Keratinocyte (primary cell): ENCODE measurements around the gene FAM193B. TPM values are rescaled to one million over a fixed set of nuclear protein-coding genes. Genes with fewer than 3 reads are reported as not detected.

Experiments
- DNase-seq: peaks from one replicate; pipeline ENCODE4 v3.0.0-alpha.2; 2011; ENCODE audit warnings: low read depth, missing footprints, low spot score
- FAIRE-seq: peaks from 2 replicates; lab custom pipeline; 2011; peaks lifted over from hg19 to GRCh38; lab: Jason Lieb, UNC
- H2AFZ ChIP-seq: 2 replicates; pipeline ENCODE4 v1.6.0; 2012; ENCODE audit warnings: low read length, control low read depth, inconsistent platforms; ENCODE audit not compliant: control insufficient read depth
- H3K27ac ChIP-seq: 2 replicates; pipeline ENCODE4 v1.5.1; 2011; ENCODE audit warnings: low read length; ENCODE audit not compliant: control insufficient read depth, insufficient read depth
- H3K27me3 ChIP-seq: 3 replicates; pipeline ENCODE4 v1.6.0; 2011; ENCODE audit warnings: low read length; ENCODE audit not compliant: control insufficient read depth, insufficient read depth; ENCODE audit errors: extremely low read depth
- H3K36me3 ChIP-seq, 2 experiments: 2 replicates in 1 of 2; 3 replicates in 1 of 2; pipeline ENCODE4 v1.5.1; 2011; ENCODE audit warnings: low read length in 2 of 2, mild to moderate bottlenecking in 1 of 2; ENCODE audit not compliant: control insufficient read depth in 2 of 2, insufficient read depth in 2 of 2; ENCODE audit errors: extremely low read depth in 1 of 2
- H3K4me1 ChIP-seq: 3 replicates; pipeline ENCODE4 v1.5.1; 2011; ENCODE audit warnings: low read length; ENCODE audit not compliant: control insufficient read depth, insufficient read depth; ENCODE audit errors: extremely low read depth
- H3K4me2 ChIP-seq: 3 replicates; pipeline ENCODE4 v1.6.0; 2011; ENCODE audit warnings: low read depth, low read length; ENCODE audit not compliant: control insufficient read depth, insufficient read depth; ENCODE audit errors: extremely low read depth
- H3K4me3 ChIP-seq, 3 experiments: fragments of 200-600 bp in 1 of 3; sonication (generic) in 1 of 3; 2 replicates in 2 of 3; 3 replicates in 1 of 3; pipeline ENCODE4 v1.5.1; 2011 to 2016; ENCODE audit warnings: low read length in 3 of 3, mild to moderate bottlenecking in 3 of 3, control low read depth in 2 of 3, inconsistent platforms in 1 of 3, low read depth in 1 of 3, mixed read lengths in 1 of 3, mixed run types in 1 of 3, moderate library complexity in 1 of 3; ENCODE audit not compliant: control insufficient read depth in 2 of 3, insufficient read depth in 2 of 3; ENCODE audit errors: extremely low read depth in 1 of 3
- H3K79me2 ChIP-seq: 2 replicates; pipeline ENCODE4 v1.6.0; 2012; ENCODE audit warnings: low read length; ENCODE audit not compliant: control insufficient read depth, insufficient read depth
- H3K9ac ChIP-seq: 3 replicates; pipeline ENCODE4 v1.6.0; 2011; ENCODE audit warnings: low read length; ENCODE audit not compliant: control insufficient read depth, insufficient read depth; ENCODE audit errors: extremely low read depth
- H3K9me1 ChIP-seq: 3 replicates; pipeline ENCODE4 v1.6.0; 2011; ENCODE audit warnings: low read length; ENCODE audit not compliant: control insufficient read depth, insufficient read depth; ENCODE audit errors: extremely low read depth
- H3K9me3 ChIP-seq: 2 replicates; pipeline ENCODE4 v1.5.1; 2012; ENCODE audit warnings: low read depth, low read length; ENCODE audit not compliant: control insufficient read depth
- H4K20me1 ChIP-seq: 3 replicates; pipeline ENCODE4 v1.6.0; 2011; ENCODE audit warnings: low read length; ENCODE audit not compliant: control insufficient read depth, insufficient read depth; ENCODE audit errors: extremely low read depth
- EZH2 ChIP-seq: IDR thresholded peaks from one replicate; pipeline ENCODE4 v1.6.1; 2012; ENCODE audit warnings: inconsistent platforms, mild to moderate bottlenecking, low read length, moderate library complexity
- dilution Hi-C: fragments of 300-500 bp; cut with MboI; formaldehyde crosslinking; loops from one replicate; pipeline ENCODE4 v1.7.0; 2020; ENCODE audit warnings: low sequenced_read_pairs; ENCODE audit not compliant: extremely low pct_ligation_motif_present
- polyA plus RNA-seq, 5 experiments: library from polyadenylated mRNA; depleted of rRNA in 3 of 5; stranded (reverse) in 3 of 5; stranded (forward) in 1 of 5; unstranded in 1 of 5; fragments of >200 nt; gene quantifications; 1 replicate in 1 of 5; 2 replicates in 3 of 5; 3 replicates in 1 of 5; pipeline versions ENCODE4 v1.2.1 to v1.2.3, GENCODE V29; 2011 to 2012; ENCODE audit warnings: missing spikeins in 2 of 5, low read depth in 1 of 5, low replicate concordance in 1 of 5
- TF ChIP-seq, protein P1 (sequence below), 3 experiments: IDR thresholded peaks in 1 of 3; conservative IDR thresholded peaks in 1 of 3; optimal IDR thresholded peaks in 1 of 3; 2 replicates in 2 of 3; 3 replicates in 1 of 3; pipeline versions ENCODE3 to v1.5.1; 2011; ENCODE audit warnings: low read length in 3 of 3, mild to moderate bottlenecking in 3 of 3, moderate library complexity in 2 of 3, control low read depth in 1 of 3, inconsistent platforms in 1 of 3; ENCODE audit not compliant: insufficient read depth in 2 of 3; ENCODE audit errors: extremely low read depth in 1 of 3

Gene FAM193B
- polyA plus RNA-seq, 1 donor (not counting 4 experiments of a cell fraction or from before 2014, with no cell fraction given): 27.5 TPM

DNA sequence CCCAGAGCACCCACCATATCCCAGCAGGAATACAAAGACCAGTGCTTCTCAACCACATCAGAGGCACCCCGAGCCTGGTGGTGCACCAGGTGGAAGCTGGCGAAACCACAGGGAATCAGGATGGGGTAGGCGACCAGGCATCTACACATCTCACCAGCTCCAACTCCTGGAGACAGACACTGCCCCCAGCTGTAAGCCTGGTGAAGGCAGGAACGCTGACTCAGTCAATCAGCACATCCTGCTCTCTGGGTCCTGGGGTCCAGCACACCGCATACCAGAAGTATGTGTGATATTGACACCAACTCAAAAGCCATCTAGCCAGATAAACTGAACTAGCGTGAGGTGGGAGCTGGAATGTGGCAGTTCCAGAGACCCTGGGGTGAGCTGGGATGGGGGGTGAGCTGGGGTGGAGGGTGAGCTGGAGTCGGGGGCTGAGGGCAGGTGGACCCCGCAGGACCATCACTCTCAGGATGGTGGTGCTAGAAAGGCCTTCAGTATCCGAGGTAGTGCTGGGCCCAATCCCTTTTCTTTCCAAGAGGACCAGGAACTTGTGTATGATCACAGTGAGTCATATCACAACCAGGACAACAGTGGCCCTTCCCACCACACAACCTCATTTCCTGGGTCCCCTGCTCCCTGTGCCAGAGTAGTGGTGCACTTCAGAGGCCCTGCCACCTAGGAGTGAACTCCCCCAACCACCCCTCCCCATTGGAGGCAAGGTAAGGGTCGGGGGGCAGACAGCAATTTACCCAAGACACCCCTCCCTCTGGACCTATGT is 83.4 kb downstream of the FAM193B start:
- Histone ChIP-seq H3K4me1 (peaks cover 35% of the 10 kb centered on the region), H3K9me3 (no peaks in the 10 kb centered on the region), H3K27ac (no peak overlapping the region), H3K4me3 (no peak overlapping the region), H3K36me3 (peaks cover 7 to 15% of the 10 kb centered on the region in 2 experiments), H3K4me2 (peak overlapping the region; percentile 79), H2AFZ (no peak overlapping the region), H3K79me2 (peaks cover 23% of the 10 kb centered on the region), H3K9me1 (peaks cover 10% of the 10 kb centered on the region), H3K9ac (no peak overlapping the region), H3K27me3 (no peaks in the 10 kb centered on the region), H4K20me1 (peaks cover 16% of the 10 kb centered on the region)
- TF ChIP-seq, protein P1, sequence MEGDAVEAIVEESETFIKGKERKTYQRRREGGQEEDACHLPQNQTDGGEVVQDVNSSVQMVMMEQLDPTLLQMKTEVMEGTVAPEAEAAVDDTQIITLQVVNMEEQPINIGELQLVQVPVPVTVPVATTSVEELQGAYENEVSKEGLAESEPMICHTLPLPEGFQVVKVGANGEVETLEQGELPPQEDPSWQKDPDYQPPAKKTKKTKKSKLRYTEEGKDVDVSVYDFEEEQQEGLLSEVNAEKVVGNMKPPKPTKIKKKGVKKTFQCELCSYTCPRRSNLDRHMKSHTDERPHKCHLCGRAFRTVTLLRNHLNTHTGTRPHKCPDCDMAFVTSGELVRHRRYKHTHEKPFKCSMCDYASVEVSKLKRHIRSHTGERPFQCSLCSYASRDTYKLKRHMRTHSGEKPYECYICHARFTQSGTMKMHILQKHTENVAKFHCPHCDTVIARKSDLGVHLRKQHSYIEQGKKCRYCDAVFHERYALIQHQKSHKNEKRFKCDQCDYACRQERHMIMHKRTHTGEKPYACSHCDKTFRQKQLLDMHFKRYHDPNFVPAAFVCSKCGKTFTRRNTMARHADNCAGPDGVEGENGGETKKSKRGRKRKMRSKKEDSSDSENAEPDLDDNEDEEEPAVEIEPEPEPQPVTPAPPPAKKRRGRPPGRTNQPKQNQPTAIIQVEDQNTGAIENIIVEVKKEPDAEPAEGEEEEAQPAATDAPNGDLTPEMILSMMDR (optimal IDR thresholded peaks at IDR 0.05 in 1 of 3, IDR thresholded peaks at IDR 0.05 in 1 of 3, conservative IDR thresholded peaks at IDR 0.05 in 1 of 3; ENCODE audit: extremely low read depth in 1 of 3, insufficient read depth in 2 of 3, low read length in 3 of 3): no peak
- no peak for TF ChIP-seq EZH2
- no peak for DNase-seq
- dilution Hi-C loops: no loop called here
- peak; percentile 82 for FAIRE-seq

Other genes starting within 250 kb of the FAM193B start
- 0.69 to 1.2 TPM (median 0.97 TPM) in 3 replicates for gene MXD3, start 242.7 kb downstream of the FAM193B start, polyA plus RNA-seq
- gene LMAN2, start 202.9 kb downstream of the FAM193B start, polyA plus RNA-seq: 105 to 147 TPM (median 146 TPM) in 3 replicates
- gene RGS14, start 196.6 kb downstream of the FAM193B start, polyA plus RNA-seq: 8.6 to 10.6 TPM (median 9.3 TPM) in 3 replicates
- gene SLC34A1, start 170.1 kb downstream of the FAM193B start, polyA plus RNA-seq: 0.02 to 0.07 TPM (median 0.06 TPM) in 3 replicates
- not detected in 3 replicates for gene PFN3, start 153.9 kb downstream of the FAM193B start, polyA plus RNA-seq
- 6.0 to 11.2 TPM (median 7.7 TPM) in 3 replicates for gene F12, start 145.0 kb downstream of the FAM193B start, polyA plus RNA-seq
- 23.4 to 38.5 TPM (median 29.9 TPM) in 3 replicates for gene GRK6, start 127.9 kb downstream of the FAM193B start, polyA plus RNA-seq
- gene PRR7, start 107.7 kb downstream of the FAM193B start, polyA plus RNA-seq: 1.1 to 4.7 TPM (median 4.3 TPM) in 3 replicates
- 57.2 to 73.4 TPM (median 59.4 TPM) in 3 replicates for gene DBN1, start 80.9 kb downstream of the FAM193B start, polyA plus RNA-seq
- gene PDLIM7, start 57.0 kb downstream of the FAM193B start, polyA plus RNA-seq: 48.5 to 83.6 TPM (median 60.5 TPM) in 3 replicates
- gene DOK3, start 44.7 kb downstream of the FAM193B start, polyA plus RNA-seq: 1.5 to 3.6 TPM (median 1.7 TPM) in 3 replicates
- gene DDX41, start 37.6 kb downstream of the FAM193B start, polyA plus RNA-seq: 71.3 to 95.8 TPM (median 81.7 TPM) in 3 replicates
- 247 to 341 TPM (median 276 TPM) in 3 replicates for gene TMED9, start 37.6 kb upstream of the FAM193B start, polyA plus RNA-seq
- 15.7 to 34.9 TPM (median 19.6 TPM) in 3 replicates for gene B4GALT7, start 45.6 kb upstream of the FAM193B start, polyA plus RNA-seq
- 0.01 to 0.11 TPM (median 0.06 TPM) in 3 replicates for gene FAM153A, start 228.3 kb upstream of the FAM193B start, polyA plus RNA-seq